ENCODE measurements around the gene CUBN. TPM values are rescaled to one million over a fixed set of nuclear protein-coding genes. Genes with fewer than 3 reads are reported as not detected.

Gene CUBN
- polyA plus RNA-seq, 4 donors, result 0.18 to 161 TPM; not detected in 2

GRCh38 chr10:17147884-17148489 lies 18.4 kb upstream of the CUBN start:
- H3K9me3 ChIP-seq (ENCODE audit: control insufficient read depth in 2 of 2, insufficient read depth in 1 of 2, low read depth in 1 of 2, low read length in 1 of 2), result no peaks in the 10 kb centered on the region
- peaks cover 0 to 34% (median 8%) of the 10 kb centered on the region in 3 donors for H3K4me1 ChIP-seq (ENCODE audit: control insufficient read depth in 3 of 3, insufficient read depth in 2 of 3, low read depth in 1 of 3, low read length in 2 of 3)
- H3K27ac ChIP-seq (ENCODE audit: low read depth in 1 of 3, low read length in 2 of 3), result peak overlapping the region in 1 of 3 donors; percentile 68
- no peak overlapping the region for H3K4me3 ChIP-seq (ENCODE audit: low read depth in 1 of 3, low read length in 3 of 3)
- no peaks in the 10 kb centered on the region for H3K27me3 ChIP-seq (ENCODE audit: control insufficient read depth in 3 of 3, insufficient read depth in 3 of 3, low read length in 3 of 3)
- DNase-seq (peak; percentile 84 to 95), FAIRE-seq (no peak)
- H3K36me3 ChIP-seq (ENCODE audit: control insufficient read depth in 3 of 3, insufficient read depth in 2 of 3, low read depth in 1 of 3, low read length in 3 of 3), result no peaks in the 10 kb centered on the region
- 57 to 75% (median 66%) methylated on average over 5 of the region's 5 CpGs for WGBS, 3 donors

- H3K27ac ChIP-seq (ENCODE audit: low read depth in 1 of 3, low read length in 2 of 3), result no peak overlapping the region
- 73 to 95% (median 91%) methylated on average over 3 of the region's 3 CpGs for WGBS, 3 donors
- H3K9me3 ChIP-seq (ENCODE audit: control insufficient read depth in 2 of 2, insufficient read depth in 1 of 2, low read depth in 1 of 2, low read length in 1 of 2), result no peaks in the 10 kb centered on the region
- no peaks in the 10 kb centered on the region for H3K27me3 ChIP-seq (ENCODE audit: control insufficient read depth in 3 of 3, insufficient read depth in 3 of 3, low read length in 3 of 3)
- no peak overlapping the region for H3K4me3 ChIP-seq (ENCODE audit: low read depth in 1 of 3, low read length in 3 of 3)
- DNase-seq (no peak), FAIRE-seq (no peak)
- no peaks in the 10 kb centered on the region for H3K36me3 ChIP-seq (ENCODE audit: control insufficient read depth in 3 of 3, insufficient read depth in 2 of 3, low read depth in 1 of 3, low read length in 3 of 3)
- peaks cover 0 to 27% (median 8%) of the 10 kb centered on the region in 3 donors for H3K4me1 ChIP-seq (ENCODE audit: control insufficient read depth in 3 of 3, insufficient read depth in 2 of 3, low read depth in 1 of 3, low read length in 2 of 3)
These were observed 17.3 kb upstream of the CUBN start for GRCh38 chr10:17146892-17147291.

- FAIRE-seq, result peak; percentile 33
- H3K4me1 ChIP-seq (ENCODE audit: control insufficient read depth in 3 of 3, insufficient read depth in 2 of 3, low read depth in 1 of 3, low read length in 2 of 3), result peaks cover 0 to 22% (median 5%) of the 10 kb centered on the region in 3 donors
- no peaks in the 10 kb centered on the region for H3K27me3 ChIP-seq (ENCODE audit: control insufficient read depth in 3 of 3, insufficient read depth in 3 of 3, low read length in 3 of 3)
- H3K36me3 ChIP-seq (ENCODE audit: control insufficient read depth in 3 of 3, insufficient read depth in 2 of 3, low read depth in 1 of 3, low read length in 3 of 3), result no peaks in the 10 kb centered on the region
- peaks cover 0 to 2% of the 10 kb centered on the region in 2 donors for H3K9me3 ChIP-seq (ENCODE audit: control insufficient read depth in 2 of 2, insufficient read depth in 1 of 2, low read depth in 1 of 2, low read length in 1 of 2)
- WGBS, 3 donors, result 21 to 71% (median 43%) methylated on average over 1 of the region's 1 CpG
- H3K4me3 ChIP-seq (ENCODE audit: low read depth in 1 of 3, low read length in 3 of 3), result no peak overlapping the region
- DNase-seq, result peak; percentile 82
- H3K27ac ChIP-seq (ENCODE audit: low read depth in 1 of 3, low read length in 2 of 3), result peak overlapping the region in 1 of 3 donors; percentile 39
These were observed 15.6 kb upstream of the CUBN start for GRCh38 chr10:17145239-17145638.

- DNase-seq (peak in 1 of 2 donors; percentile 25), FAIRE-seq (no peak)
- WGBS, 3 donors, result 75 to 78% (median 75%) methylated on average over 5 of the region's 5 CpGs
- peaks cover 0 to 22% (median 5%) of the 10 kb centered on the region in 3 donors for H3K4me1 ChIP-seq (ENCODE audit: control insufficient read depth in 3 of 3, insufficient read depth in 2 of 3, low read depth in 1 of 3, low read length in 2 of 3)
- H3K36me3 ChIP-seq (ENCODE audit: control insufficient read depth in 3 of 3, insufficient read depth in 2 of 3, low read depth in 1 of 3, low read length in 3 of 3), result no peaks in the 10 kb centered on the region
- H3K4me3 ChIP-seq (ENCODE audit: low read depth in 1 of 3, low read length in 3 of 3), result no peak overlapping the region
- H3K9me3 ChIP-seq (ENCODE audit: control insufficient read depth in 2 of 2, insufficient read depth in 1 of 2, low read depth in 1 of 2, low read length in 1 of 2), result peaks cover 0 to 2% of the 10 kb centered on the region in 2 donors
- peak overlapping the region in 1 of 3 donors; percentile 39 for H3K27ac ChIP-seq (ENCODE audit: low read depth in 1 of 3, low read length in 2 of 3)
- no peaks in the 10 kb centered on the region for H3K27me3 ChIP-seq (ENCODE audit: control insufficient read depth in 3 of 3, insufficient read depth in 3 of 3, low read length in 3 of 3)
These were observed 15.1 kb upstream of the CUBN start for GRCh38 chr10:17144757-17145156.

- H3K27ac ChIP-seq (ENCODE audit: low read depth in 1 of 3, low read length in 2 of 3), result no peak overlapping the region
- no peak for FAIRE-seq
- 94 to 98% (median 96%) methylated on average over 2 of the region's 2 CpGs for WGBS, 3 donors
These were observed 14.4 kb upstream of the CUBN start for GRCh38 chr10:17144032-17144431.

GRCh38 chr10:17143055-17143690 lies 13.6 kb upstream of the CUBN start:
- Histone ChIP-seq H3K4me3 (ENCODE audit: low read depth in 1 of 3, low read length in 3 of 3) (no peak overlapping the region), H3K9me3 (ENCODE audit: control insufficient read depth in 2 of 2, insufficient read depth in 1 of 2, low read depth in 1 of 2, low read length in 1 of 2) (peaks cover 0 to 2% of the 10 kb centered on the region in 2 donors), H3K27ac (ENCODE audit: low read depth in 1 of 3, low read length in 2 of 3) (no peak overlapping the region), H3K36me3 (ENCODE audit: control insufficient read depth in 3 of 3, insufficient read depth in 2 of 3, low read depth in 1 of 3, low read length in 3 of 3) (no peaks in the 10 kb centered on the region), H3K4me1 (ENCODE audit: control insufficient read depth in 3 of 3, insufficient read depth in 2 of 3, low read depth in 1 of 3, low read length in 2 of 3) (peaks cover 0 to 33% (median 5%) of the 10 kb centered on the region in 3 donors), H3K27me3 (ENCODE audit: control insufficient read depth in 3 of 3, insufficient read depth in 3 of 3, low read length in 3 of 3) (no peaks in the 10 kb centered on the region)
- DNase-seq (no peak), FAIRE-seq (no peak)
- 66 to 84% (median 83%) methylated on average over 3 of the region's 3 CpGs for WGBS, 3 donors

More at GRCh38 chr10:17144032-17144431, 14.4 kb upstream of the CUBN start:
- Histone ChIP-seq H3K4me3 (ENCODE audit: low read depth in 1 of 3, low read length in 3 of 3) (no peak overlapping the region), H3K36me3 (ENCODE audit: control insufficient read depth in 3 of 3, insufficient read depth in 2 of 3, low read depth in 1 of 3, low read length in 3 of 3) (no peaks in the 10 kb centered on the region), H3K27me3 (ENCODE audit: control insufficient read depth in 3 of 3, insufficient read depth in 3 of 3, low read length in 3 of 3) (no peaks in the 10 kb centered on the region), H3K4me1 (ENCODE audit: control insufficient read depth in 3 of 3, insufficient read depth in 2 of 3, low read depth in 1 of 3, low read length in 2 of 3) (peaks cover 0 to 24% (median 5%) of the 10 kb centered on the region in 3 donors), H3K9me3 (ENCODE audit: control insufficient read depth in 2 of 2, insufficient read depth in 1 of 2, low read depth in 1 of 2, low read length in 1 of 2) (peaks cover 0 to 2% of the 10 kb centered on the region in 2 donors)
- no peak for DNase-seq

- DNase-seq (no peak), FAIRE-seq (no peak)
- peaks cover 0 to 2% of the 10 kb centered on the region in 2 donors for H3K9me3 ChIP-seq (ENCODE audit: control insufficient read depth in 2 of 2, insufficient read depth in 1 of 2, low read depth in 1 of 2, low read length in 1 of 2)
- H3K27me3 ChIP-seq (ENCODE audit: control insufficient read depth in 3 of 3, insufficient read depth in 3 of 3, low read length in 3 of 3), result no peaks in the 10 kb centered on the region
- WGBS, 3 donors, result 85 to 94% (median 94%) methylated on average over 1 of the region's 1 CpG
- peaks cover 0 to 36% (median 5%) of the 10 kb centered on the region in 3 donors for H3K4me1 ChIP-seq (ENCODE audit: control insufficient read depth in 3 of 3, insufficient read depth in 2 of 3, low read depth in 1 of 3, low read length in 2 of 3)
- no peaks in the 10 kb centered on the region for H3K36me3 ChIP-seq (ENCODE audit: control insufficient read depth in 3 of 3, insufficient read depth in 2 of 3, low read depth in 1 of 3, low read length in 3 of 3)
- no peak overlapping the region for H3K4me3 ChIP-seq (ENCODE audit: low read depth in 1 of 3, low read length in 3 of 3)
- H3K27ac ChIP-seq (ENCODE audit: low read depth in 1 of 3, low read length in 2 of 3), result no peak overlapping the region
These were observed 12.1 kb upstream of the CUBN start for GRCh38 chr10:17141504-17142229.

- Histone ChIP-seq H3K9me3 (ENCODE audit: control insufficient read depth in 2 of 2, insufficient read depth in 1 of 2, low read depth in 1 of 2, low read length in 1 of 2) (peaks cover 0 to 2% of the 10 kb centered on the region in 2 donors), H3K4me3 (ENCODE audit: low read depth in 1 of 3, low read length in 3 of 3) (no peak overlapping the region), H3K36me3 (ENCODE audit: control insufficient read depth in 3 of 3, insufficient read depth in 2 of 3, low read depth in 1 of 3, low read length in 3 of 3) (no peaks in the 10 kb centered on the region), H3K27me3 (ENCODE audit: control insufficient read depth in 3 of 3, insufficient read depth in 3 of 3, low read length in 3 of 3) (no peaks in the 10 kb centered on the region), H3K4me1 (ENCODE audit: control insufficient read depth in 3 of 3, insufficient read depth in 2 of 3, low read depth in 1 of 3, low read length in 2 of 3) (peaks cover 0 to 25% (median 2%) of the 10 kb centered on the region in 3 donors), H3K27ac (ENCODE audit: low read depth in 1 of 3, low read length in 2 of 3) (no peak overlapping the region)
- DNase-seq (no peak), FAIRE-seq (no peak)
These were observed 10.8 kb upstream of the CUBN start for GRCh38 chr10:17140386-17140761.
